K562 (cell line): ENCODE results near the gene GAL3ST3. TPM values are rescaled to one million over a fixed set of nuclear protein-coding genes. Genes with fewer than 3 reads are reported as not detected.
A peak's percentile ranks its signal among the peaks of the same experiment; 100 is the strongest.

Source experiments
- ATF7 ChIP-seq: fragments of 450-650 bp; IDR thresholded peaks from 2 replicates; pipeline ENCODE4 v1.7.1; 2014; ENCODE audit warnings: mild to moderate bottlenecking, moderate library complexity
- BCLAF1 ChIP-seq, 2 experiments: fragments of 450-650 bp in 1 of 2; IDR thresholded peaks; 2 replicates each; pipeline ENCODE4 v1.6.1; 2011 to 2017; ENCODE audit warnings: low read depth in 2 of 2, antibody characterized with exemption in 1 of 2, borderline replicate concordance in 1 of 2, low read length in 1 of 2, mild to moderate bottlenecking in 1 of 2, mixed read lengths in 1 of 2; ENCODE audit not compliant: control insufficient read depth in 1 of 2
- BRCA1 ChIP-seq, 2 experiments: fragments of 450-650 bp in 1 of 2; sonication (generic) in 1 of 2; formaldehyde crosslinking in 1 of 2; IDR thresholded peaks; 2 replicates each; pipeline versions ENCODE4 v1.5.0 to v1.6.1; 2017 to 2020; ENCODE audit warnings: mild to moderate bottlenecking in 1 of 2, missing genetic modification reagents in 1 of 2
- CCAR2 ChIP-seq: fragments of 200-400 bp; formaldehyde crosslinking; IDR thresholded peaks from 2 replicates; pipeline ENCODE4 v1.6.1; 2017; ENCODE audit warnings: mild to moderate bottlenecking, low read depth, low read length
- E2F5 ChIP-seq: sonication (generic); formaldehyde crosslinking; IDR thresholded peaks from 2 replicates; pipeline ENCODE4 v1.8.0; 2022; ENCODE audit warnings: mild to moderate bottlenecking, missing genetic modification reagents
- FOXJ3 ChIP-seq: sonication (generic); formaldehyde crosslinking; IDR thresholded peaks from 2 replicates; pipeline ENCODE4 v1.4.0; 2020; ENCODE audit warnings: mild to moderate bottlenecking, missing genetic modification reagents
- FOXM1 ChIP-seq, 2 experiments: fragments of 450-650 bp in 1 of 2; sonication (generic) in 1 of 2; formaldehyde crosslinking in 1 of 2; IDR thresholded peaks; 2 replicates each; pipeline versions ENCODE4 v1.6.1 to v1.9.0; 2017 to 2022; ENCODE audit warnings: low read depth in 2 of 2, mild to moderate bottlenecking in 2 of 2, missing genetic modification reagents in 1 of 2, moderate library complexity in 1 of 2
- FOXP1 ChIP-seq: sonication (generic); formaldehyde crosslinking; IDR thresholded peaks from 2 replicates; pipeline ENCODE4 v1.8.0; 2022; ENCODE audit warnings: mild to moderate bottlenecking, missing genetic modification reagents
- OTX1 ChIP-seq: fragments of 450-650 bp; formaldehyde crosslinking; IDR thresholded peaks from 2 replicates; pipeline ENCODE4 v1.4.0; 2022; ENCODE audit warnings: mild to moderate bottlenecking
- POLR3G ChIP-seq: IDR thresholded peaks from 2 replicates; pipeline ENCODE4 v1.6.1; 2011; ENCODE audit not compliant: insufficient read length, insufficient replicate concordance; ENCODE audit errors: extremely low read depth
- RFX1 ChIP-seq: fragments of 450-650 bp; IDR thresholded peaks from 2 replicates; pipeline ENCODE4 v1.6.1; 2016; ENCODE audit warnings: mild to moderate bottlenecking, moderate library complexity
- SMARCE1 ChIP-seq: fragments of 450-650 bp; IDR thresholded peaks from 2 replicates; pipeline ENCODE4 v1.7.1; 2016; ENCODE audit warnings: mild to moderate bottlenecking
- SRSF9 ChIP-seq: fragments of 200-400 bp; formaldehyde crosslinking; IDR thresholded peaks from 2 replicates; pipeline ENCODE4 v1.6.1; 2017; ENCODE audit warnings: low read depth, low read length, borderline replicate concordance
- TGIF2 ChIP-seq: sonication (generic); formaldehyde crosslinking; IDR thresholded peaks from 2 replicates; pipeline ENCODE4 v1.8.1; 2022; ENCODE audit warnings: mild to moderate bottlenecking, missing genetic modification reagents, moderate library complexity
- ZKSCAN8 ChIP-seq: fragments of 200-800 bp; sonication (Bioruptor generic); IDR thresholded peaks from 2 replicates; pipeline ENCODE4 v1.6.1; 2016; ENCODE audit warnings: missing genetic modification characterization, missing compliant biosample characterization
- ZNF445 ChIP-seq: fragments of 250-450 bp; sonication (Bioruptor Pico); IDR thresholded peaks from 2 replicates; pipeline ENCODE4 v1.4.0; 2020; ENCODE audit warnings: low read depth, mild to moderate bottlenecking, moderate library complexity
- polyA plus RNA-seq, 8 experiments: library from polyadenylated mRNA; depleted of rRNA in 4 of 8; stranded (reverse) in 5 of 8; unstranded in 3 of 8; fragments of >200 nt; fragmentation: Nextera tagmentation in 2 of 8; fragmentation: Illumina TruSeq in 1 of 8; extraction: Ambion mirVana in 2 of 8; extraction: Trizol in 1 of 8; gene quantifications; 2 replicates each; pipeline versions ENCODE4 v1.2.1 to v1.2.3, GENCODE V29; 2011 to 2014; ENCODE audit warnings: inconsistent platforms in 1 of 8, missing spikeins in 1 of 8
- total RNA-seq, 7 experiments: library from RNA; depleted of rRNA in 6 of 7; stranded (reverse); fragments of >200 nt in 6 of 7; fragmentation: Illumina TruSeq in 2 of 7; extraction: Trizol in 2 of 7; gene quantifications; 2 replicates each; pipeline versions ENCODE4 v1.2.1 to v1.2.3, GENCODE V29; 2011 to 2021; ENCODE audit warnings: low replicate concordance in 1 of 7
- TF ChIP-seq, protein P1 (sequence below): fragments of 250-450 bp; sonication (Bioruptor Pico); IDR thresholded peaks from 2 replicates; pipeline ENCODE4 v1.8.0; 2022; ENCODE audit warnings: moderate library complexity, mild to moderate bottlenecking, inconsistent platforms
- TF ChIP-seq, protein P2 (sequence below): sonication (generic); IDR thresholded peaks from 2 replicates; pipeline ENCODE4 v1.6.1; 2016
- TF ChIP-seq, protein P3 (sequence below): sonication (generic); formaldehyde crosslinking; IDR thresholded peaks from 2 replicates; pipeline ENCODE4 v1.4.0; 2020; ENCODE audit warnings: mild to moderate bottlenecking, missing genetic modification reagents

GAL3ST3 gene
- total and polyA plus RNA-seq, 9 of the 15 experiments (the other 6 are each of a cell fraction or from before 2014, with no cell fraction given), result not detected

DNA sequence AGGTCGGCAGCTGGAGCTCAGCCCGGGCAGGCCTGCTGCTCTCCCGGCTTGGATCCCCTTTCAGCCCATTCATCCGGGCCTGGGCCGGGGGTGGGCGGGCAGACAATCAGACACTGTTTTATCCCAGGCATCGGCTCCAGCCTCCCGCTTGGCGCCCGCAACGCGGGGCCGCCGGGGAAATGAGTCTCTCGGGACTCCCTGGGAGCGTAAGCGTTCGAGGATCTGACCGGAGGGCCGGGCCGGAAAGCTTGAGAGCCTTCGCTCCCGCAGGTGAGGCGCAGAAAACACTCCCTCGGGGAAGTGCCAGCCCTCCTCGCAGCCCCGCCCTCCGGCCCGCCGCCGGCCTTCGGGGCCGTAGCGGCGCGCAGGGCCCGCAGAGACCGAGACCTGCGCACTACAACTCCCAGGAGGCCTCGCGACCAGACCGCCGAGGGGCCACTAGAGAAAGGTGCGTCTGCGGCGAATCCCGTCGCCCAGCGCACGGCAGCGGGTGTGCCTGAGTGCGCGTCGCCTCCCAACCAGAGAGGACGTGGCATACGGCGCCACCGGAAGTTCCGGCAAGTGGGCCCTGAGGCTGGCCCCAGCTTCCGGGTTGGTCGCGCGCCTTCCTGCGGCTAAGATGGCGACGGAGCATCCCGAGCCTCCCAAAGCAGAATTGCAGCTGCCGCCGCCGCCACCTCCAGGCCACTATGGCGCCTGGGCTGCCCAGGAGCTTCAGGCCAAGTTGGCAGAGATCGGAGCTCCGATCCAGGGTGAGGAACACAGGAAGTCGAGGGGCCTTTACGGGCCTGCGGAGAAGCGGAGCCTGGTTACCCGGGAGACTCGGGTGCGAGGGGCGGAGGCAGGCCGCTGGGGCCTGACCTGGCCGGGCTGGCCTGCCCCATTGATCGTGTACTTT, 3.1 kb upstream of the GAL3ST3 start, which contains the start of gene SF3B2 (continued):
- TF ChIP-seq E2F5 (no peak), RFX1 (peak; percentile 77), TGIF2 (CRISPR knock-in tag) (no peak), CCAR2 (no peak), BCLAF1 (IDR thresholded peaks at IDR 0.05; ENCODE audit: borderline replicate concordance in 1 of 2, control insufficient read depth in 1 of 2, low read depth in 2 of 2, low read length in 1 of 2) (no peak), SMARCE1 (no peak), ZKSCAN8 (CRISPR knock-in tag) (no peak), OTX1 (CRISPR knock-in tag) (no peak), FOXP1 (CRISPR knock-in tag) (no peak), BRCA1 (IDR thresholded peaks at IDR 0.05) (no peak), BRCA1 (CRISPR knock-in tag; IDR thresholded peaks at IDR 0.05) (no peak), FOXM1 (IDR thresholded peaks at IDR 0.05; ENCODE audit: low read depth) (no peak), FOXM1 (CRISPR knock-in tag; IDR thresholded peaks at IDR 0.05; ENCODE audit: low read depth) (peak; percentile 93), ATF7 (peak; percentile 90), FOXJ3 (CRISPR knock-in tag) (no peak), POLR3G (no peak), ZNF445 (no peak), SRSF9 (no peak)
- TF ChIP-seq, protein P1, sequence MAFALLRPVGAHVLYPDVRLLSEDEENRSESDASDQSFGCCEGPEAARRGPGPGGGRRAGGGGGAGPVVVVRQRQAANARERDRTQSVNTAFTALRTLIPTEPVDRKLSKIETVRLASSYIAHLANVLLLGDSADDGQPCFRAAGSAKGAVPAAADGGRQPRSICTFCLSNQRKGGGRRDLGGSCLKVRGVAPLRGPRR (CRISPR knock-in tag), result no peak
- TF ChIP-seq, protein P2, sequence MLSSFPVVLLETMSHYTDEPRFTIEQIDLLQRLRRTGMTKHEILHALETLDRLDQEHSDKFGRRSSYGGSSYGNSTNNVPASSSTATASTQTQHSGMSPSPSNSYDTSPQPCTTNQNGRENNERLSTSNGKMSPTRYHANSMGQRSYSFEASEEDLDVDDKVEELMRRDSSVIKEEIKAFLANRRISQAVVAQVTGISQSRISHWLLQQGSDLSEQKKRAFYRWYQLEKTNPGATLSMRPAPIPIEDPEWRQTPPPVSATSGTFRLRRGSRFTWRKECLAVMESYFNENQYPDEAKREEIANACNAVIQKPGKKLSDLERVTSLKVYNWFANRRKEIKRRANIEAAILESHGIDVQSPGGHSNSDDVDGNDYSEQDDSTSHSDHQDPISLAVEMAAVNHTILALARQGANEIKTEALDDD, result no peak
- TF ChIP-seq, protein P3, sequence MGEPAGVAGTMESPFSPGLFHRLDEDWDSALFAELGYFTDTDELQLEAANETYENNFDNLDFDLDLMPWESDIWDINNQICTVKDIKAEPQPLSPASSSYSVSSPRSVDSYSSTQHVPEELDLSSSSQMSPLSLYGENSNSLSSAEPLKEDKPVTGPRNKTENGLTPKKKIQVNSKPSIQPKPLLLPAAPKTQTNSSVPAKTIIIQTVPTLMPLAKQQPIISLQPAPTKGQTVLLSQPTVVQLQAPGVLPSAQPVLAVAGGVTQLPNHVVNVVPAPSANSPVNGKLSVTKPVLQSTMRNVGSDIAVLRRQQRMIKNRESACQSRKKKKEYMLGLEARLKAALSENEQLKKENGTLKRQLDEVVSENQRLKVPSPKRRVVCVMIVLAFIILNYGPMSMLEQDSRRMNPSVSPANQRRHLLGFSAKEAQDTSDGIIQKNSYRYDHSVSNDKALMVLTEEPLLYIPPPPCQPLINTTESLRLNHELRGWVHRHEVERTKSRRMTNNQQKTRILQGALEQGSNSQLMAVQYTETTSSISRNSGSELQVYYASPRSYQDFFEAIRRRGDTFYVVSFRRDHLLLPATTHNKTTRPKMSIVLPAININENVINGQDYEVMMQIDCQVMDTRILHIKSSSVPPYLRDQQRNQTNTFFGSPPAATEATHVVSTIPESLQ (CRISPR knock-in tag), result peak; percentile 63; the same call in 1 of the 2 replicates
